ENCODE data around the gene FBXO10.

Gene FBXO10

GRCh38 chr9:37554318-37554717 lies 21.9 kb downstream of the FBXO10 start:
- TF ChIP-seq, protein P1, sequence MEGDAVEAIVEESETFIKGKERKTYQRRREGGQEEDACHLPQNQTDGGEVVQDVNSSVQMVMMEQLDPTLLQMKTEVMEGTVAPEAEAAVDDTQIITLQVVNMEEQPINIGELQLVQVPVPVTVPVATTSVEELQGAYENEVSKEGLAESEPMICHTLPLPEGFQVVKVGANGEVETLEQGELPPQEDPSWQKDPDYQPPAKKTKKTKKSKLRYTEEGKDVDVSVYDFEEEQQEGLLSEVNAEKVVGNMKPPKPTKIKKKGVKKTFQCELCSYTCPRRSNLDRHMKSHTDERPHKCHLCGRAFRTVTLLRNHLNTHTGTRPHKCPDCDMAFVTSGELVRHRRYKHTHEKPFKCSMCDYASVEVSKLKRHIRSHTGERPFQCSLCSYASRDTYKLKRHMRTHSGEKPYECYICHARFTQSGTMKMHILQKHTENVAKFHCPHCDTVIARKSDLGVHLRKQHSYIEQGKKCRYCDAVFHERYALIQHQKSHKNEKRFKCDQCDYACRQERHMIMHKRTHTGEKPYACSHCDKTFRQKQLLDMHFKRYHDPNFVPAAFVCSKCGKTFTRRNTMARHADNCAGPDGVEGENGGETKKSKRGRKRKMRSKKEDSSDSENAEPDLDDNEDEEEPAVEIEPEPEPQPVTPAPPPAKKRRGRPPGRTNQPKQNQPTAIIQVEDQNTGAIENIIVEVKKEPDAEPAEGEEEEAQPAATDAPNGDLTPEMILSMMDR (IDR thresholded peaks at IDR 0.05; ENCODE audit: insufficient read depth, low read depth, low read length, missing control alignments): no peak
- H3K4me3 ChIP-seq (ENCODE audit: low read length): no peak overlapping the region
- DNase-seq (ENCODE audit: low read depth): no peak

DNA sequence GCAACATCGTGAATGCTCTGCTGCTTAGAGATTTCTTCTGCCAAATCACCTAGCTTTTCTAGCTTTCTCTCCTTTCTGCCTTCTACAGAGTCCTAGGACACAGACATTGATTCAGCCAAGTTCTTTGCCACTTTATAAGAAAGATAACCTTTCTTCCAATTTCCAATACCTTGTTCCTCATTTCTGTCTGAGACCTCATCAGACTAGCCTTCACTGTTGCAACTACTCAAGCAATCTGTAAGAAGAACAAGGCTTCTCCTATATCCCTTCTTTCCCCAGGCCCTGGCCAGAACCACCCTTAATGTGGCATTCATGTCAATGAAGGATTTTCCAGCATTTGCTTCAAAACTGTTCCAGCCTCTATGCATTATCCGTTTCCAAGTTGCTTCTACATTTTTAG lies 24.3 kb downstream of the FBXO10 start:
- TF ChIP-seq, protein P1 (IDR thresholded peaks at IDR 0.05; ENCODE audit: insufficient read depth, low read depth, low read length, missing control alignments): no peak
- no peak for DNase-seq (ENCODE audit: low read depth)
- H3K4me3 ChIP-seq (ENCODE audit: low read length): no peak overlapping the region

- TF ChIP-seq, protein P1 (IDR thresholded peaks at IDR 0.05; ENCODE audit: insufficient read depth, low read depth, low read length, missing control alignments): no peak
- DNase-seq (ENCODE audit: low read depth): no peak
- H3K4me3 ChIP-seq (ENCODE audit: low read length): no peak overlapping the region
These were observed 24.7 kb downstream of the FBXO10 start for GRCh38 chr9:37551468-37551867.

DNA sequence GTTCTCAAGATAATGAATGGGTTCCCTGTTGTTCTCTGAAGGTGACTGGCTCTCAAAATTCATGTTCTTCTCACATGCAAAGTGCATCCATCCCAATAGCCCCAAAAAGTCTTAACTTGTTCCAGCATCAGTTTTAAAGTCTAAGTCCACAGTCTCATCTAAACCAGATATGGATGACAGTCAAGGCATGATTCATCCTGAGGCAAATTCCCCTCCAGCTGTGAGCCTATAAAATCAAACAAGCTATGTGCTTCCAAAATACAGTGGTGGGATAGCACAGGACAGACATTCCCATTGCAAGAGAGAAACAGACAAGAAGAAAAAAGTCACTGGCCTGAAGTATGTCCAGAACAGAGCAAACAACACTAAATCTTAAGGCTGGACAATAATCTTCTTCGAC lies 25.4 kb downstream of the FBXO10 start:
- no peak overlapping the region for H3K4me3 ChIP-seq (ENCODE audit: low read length)
- no peak for DNase-seq (ENCODE audit: low read depth)
- TF ChIP-seq, protein P1 (IDR thresholded peaks at IDR 0.05; ENCODE audit: insufficient read depth, low read depth, low read length, missing control alignments): no peak

- TF ChIP-seq, protein P1 (IDR thresholded peaks at IDR 0.05; ENCODE audit: insufficient read depth, low read depth, low read length, missing control alignments): no peak
- peak; percentile 57 for DNase-seq (ENCODE audit: low read depth)
- no peak overlapping the region for H3K4me3 ChIP-seq (ENCODE audit: low read length)
These were observed 26.7 kb downstream of the FBXO10 start for GRCh38 chr9:37549527-37549926.

GRCh38 chr9:37547328-37547878 lies 28.8 kb downstream of the FBXO10 start:
- DNase-seq (ENCODE audit: low read depth): no peak
- H3K4me3 ChIP-seq (ENCODE audit: low read length): no peak overlapping the region
- TF ChIP-seq, protein P1 (IDR thresholded peaks at IDR 0.05; ENCODE audit: insufficient read depth, low read depth, low read length, missing control alignments): no peak

- no peak overlapping the region for H3K4me3 ChIP-seq (ENCODE audit: low read length)
- TF ChIP-seq, protein P1 (IDR thresholded peaks at IDR 0.05; ENCODE audit: insufficient read depth, low read depth, low read length, missing control alignments): no peak
- DNase-seq (ENCODE audit: low read depth): no peak
These were observed 32.7 kb downstream of the FBXO10 start for GRCh38 chr9:37543468-37543867.
